HG03064 (cell line): ENCODE data around the gene ABHD11.

Experiments
- ATAC-seq: cut with Tn5 transposase; IDR thresholded peaks from one replicate; pipeline ENCODE4 v1.9.1; 2021; ENCODE audit warnings: low read depth; ENCODE audit not compliant: unreplicated experiment

ABHD11 gene

GRCh38 chr7:73702665-73703064, 35.9 kb downstream of the ABHD11 start:
- no peak for ATAC-seq

DNA sequence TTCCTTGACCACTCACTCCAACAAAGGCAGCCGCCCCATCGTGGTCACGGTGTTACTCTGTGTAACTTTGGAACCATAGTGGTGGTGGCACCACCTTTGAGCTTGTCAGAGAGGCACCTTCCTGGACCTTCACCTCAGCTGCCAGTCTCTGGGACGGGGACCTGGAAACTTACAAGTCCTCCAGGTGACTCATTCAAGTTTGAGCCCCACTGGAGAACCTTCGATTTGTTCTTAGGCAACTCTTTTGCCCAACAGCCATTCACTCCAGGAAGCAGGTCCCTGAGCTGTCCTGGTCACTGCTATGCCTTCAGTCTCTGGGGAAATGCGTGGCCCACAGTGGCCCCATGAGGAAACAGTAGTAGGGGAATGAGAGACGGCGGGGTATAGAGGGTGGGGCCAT, 36.4 kb downstream of the ABHD11 start:
- no peak for ATAC-seq

DNA sequence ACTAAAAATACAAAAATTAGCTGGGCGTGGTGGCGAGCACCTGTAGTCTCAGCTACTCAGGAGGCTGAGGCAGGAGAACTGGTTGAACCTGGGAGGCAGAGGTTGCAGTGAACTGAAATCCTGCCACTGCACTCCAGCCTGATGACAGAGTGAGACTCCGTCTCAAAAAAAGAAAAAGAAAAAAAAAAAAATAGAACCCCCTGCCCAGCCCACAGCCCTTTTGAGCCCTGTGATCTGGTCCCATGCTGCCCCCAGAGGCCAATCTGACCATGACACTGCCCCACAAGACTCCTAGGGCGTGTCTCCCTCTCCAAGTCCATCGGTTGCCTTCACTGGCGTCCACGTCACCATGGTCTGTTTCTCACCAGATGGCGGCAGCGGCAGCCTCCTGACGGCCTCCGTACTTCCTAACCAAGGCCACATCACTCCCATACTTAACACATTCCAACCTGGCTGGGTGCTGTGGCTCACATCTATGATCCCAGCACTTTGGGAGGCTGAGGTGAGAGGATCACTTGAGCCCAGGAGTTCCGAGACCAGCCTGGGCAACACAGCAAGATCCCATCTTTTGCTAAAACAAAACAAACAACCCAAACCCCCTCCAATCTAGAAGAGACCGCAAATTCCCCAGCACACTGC, 37.1 kb downstream of the ABHD11 start:
- no peak for ATAC-seq

GRCh38 chr7:73700581-73701134, 37.9 kb downstream of the ABHD11 start:
- ATAC-seq: no peak

GRCh38 chr7:73700069-73700423, 38.6 kb downstream of the ABHD11 start:
- no peak for ATAC-seq

GRCh38 chr7:73699370-73700068, 39.1 kb downstream of the ABHD11 start:
- no peak for ATAC-seq

- ATAC-seq: no peak
These were observed 40.2 kb downstream of the ABHD11 start for GRCh38 chr7:73698410-73698809.

- ATAC-seq: no peak
These were observed 42.2 kb downstream of the ABHD11 start for GRCh38 chr7:73696372-73696771.

DNA sequence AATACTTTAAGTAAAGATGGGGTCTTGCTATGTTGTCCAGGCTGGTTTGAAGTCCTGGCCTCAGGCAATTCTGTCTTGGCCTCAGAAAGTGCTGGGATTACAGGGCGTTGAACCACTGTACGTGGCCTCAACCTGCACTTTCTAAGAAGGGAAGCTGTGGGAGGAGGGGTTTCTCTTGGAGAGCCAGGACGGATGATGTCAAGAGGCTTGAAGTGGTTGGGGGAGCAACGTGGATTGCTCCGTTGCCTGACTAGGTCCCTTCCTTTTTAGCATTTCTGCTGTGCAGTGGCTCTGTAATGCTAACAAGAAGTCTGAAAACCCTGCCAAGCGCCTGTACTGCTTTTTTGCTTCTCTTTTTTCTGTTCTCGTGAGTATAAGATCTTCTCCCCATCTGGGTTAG, 48.0 kb downstream of the ABHD11 start:
- no peak for ATAC-seq

- ATAC-seq: no peak
These were observed 50.3 kb downstream of the ABHD11 start for GRCh38 chr7:73688288-73688687.
